ENCODE measurements around the gene CABLES1.

GRCh38 chr18:23178201-23178600 lies 42.9 kb downstream of the CABLES1 start:
- no peak for TF ChIP-seq CTCF (IDR thresholded peaks at IDR 0.05; ENCODE audit: poor library complexity)
- TF ChIP-seq EZH2 (IDR thresholded peaks at IDR 0.05; ENCODE audit: borderline replicate concordance) = no peak
- no peak for TF ChIP-seq EZH2phosphoT487 (IDR thresholded peaks at IDR 0.05; ENCODE audit: low read depth, severe bottlenecking, unreplicated experiment)
